SK-N-SH treated with all-trans-retinoic acid at 6 μM for 48 hours (cell line): Measurements from ENCODE around the gene CDKN2B.

ENCODE experiments used
- PATZ1 ChIP-seq: fragments of 250-450 bp; sonication (Bioruptor Pico); IDR thresholded peaks from 2 replicates; pipeline ENCODE4 v1.8.0; 2020; ENCODE audit warnings: mild to moderate bottlenecking, moderate library complexity, borderline replicate concordance
- PPARA ChIP-seq: fragments of 250-450 bp; sonication (Bioruptor Pico); IDR thresholded peaks from 2 replicates; pipeline ENCODE4 v1.5.0; 2020; ENCODE audit warnings: mild to moderate bottlenecking, borderline replicate concordance
- ZNF8 ChIP-seq: fragments of 450-650 bp; formaldehyde crosslinking; IDR thresholded peaks from 2 replicates; pipeline ENCODE4 v1.5.0; 2020; ENCODE audit warnings: mild to moderate bottlenecking, moderate library complexity

- TF ChIP-seq ZNF8 (CRISPR knock-in tag) (no peak), PPARA (CRISPR knock-in tag) (no peak), PATZ1 (CRISPR knock-in tag) (no peak)
Observed at GRCh38 chr9:22036866-22037626, 27.9 kb upstream of the CDKN2B start.
